CD4-positive, alpha-beta memory T cell (primary cell): Measurements from ENCODE around the gene STAG1. TPM values are rescaled to one million over a fixed set of nuclear protein-coding genes. Genes with fewer than 3 reads are reported as not detected.
"Not testable (repeated sequence)": the region's sequence is repeated elsewhere in the genome, so short reads cannot be mapped to it uniquely, and the experiment has no call there.

Experiments
- CTCF ChIA-PET: fragments of 350-600 bp; sonication (Branson Sonifier 250); formaldehyde crosslinking; loops from one replicate; lab custom pipeline; 2021; ENCODE audit warnings: inconsistent platforms; ENCODE audit not compliant: partially characterized antibody; lab: Charles Lee
- POLR2A ChIA-PET: fragments of 350-600 bp; sonication (Branson Sonifier 250); formaldehyde crosslinking; loops from one replicate; lab custom pipeline; 2021; ENCODE audit not compliant: partially characterized antibody; lab: Charles Lee
- DNase-seq, 5 donors: peaks; one replicate each; pipeline versions ENCODE4 v3.0.0 to v3.0.0-alpha.2; 2020 to 2022; ENCODE audit warnings: mixed read lengths in 1 of 5
- H3K27ac ChIP-seq: one replicate; pipeline ENCODE4 v1.7.0; 2013; ENCODE audit warnings: low read depth, low read length
- H3K27me3 ChIP-seq: 2 replicates; pipeline ENCODE4 v1.7.0; 2013; ENCODE audit warnings: mild to moderate bottlenecking, low read length, moderate library complexity; ENCODE audit not compliant: insufficient read depth
- H3K36me3 ChIP-seq: 2 replicates; pipeline ENCODE4 v1.7.0; 2013; ENCODE audit warnings: mild to moderate bottlenecking, low read length, moderate library complexity; ENCODE audit not compliant: insufficient read depth
- H3K4me1 ChIP-seq: 2 replicates; pipeline ENCODE4 v1.7.0; 2013; ENCODE audit warnings: mild to moderate bottlenecking, low read length, moderate library complexity; ENCODE audit not compliant: insufficient read depth
- H3K4me3 ChIP-seq, 2 donors: one replicate each; pipeline ENCODE4 v1.7.0; 2013; ENCODE audit warnings: low read length in 2 of 2, mild to moderate bottlenecking in 1 of 2
- H3K9me3 ChIP-seq, 2 donors: one replicate each; pipeline ENCODE4 v1.7.0; 2013; ENCODE audit warnings: low read length in 2 of 2, control low read depth in 1 of 2; ENCODE audit not compliant: control insufficient read depth in 1 of 2
- H3K27ac Mint-ChIP-seq, 7 donors: one replicate each; pipeline ENCODE4 v1.8.0; 2020 to 2021; ENCODE audit warnings: mixed read lengths in 7 of 7, mild to moderate bottlenecking in 6 of 7, inconsistent platforms in 3 of 7, moderate library complexity in 3 of 7
- H3K27me3 Mint-ChIP-seq, 2 donors: one replicate each; pipeline ENCODE4 v1.8.0; 2020 to 2021; ENCODE audit warnings: mixed read lengths in 2 of 2
- H3K36me3 Mint-ChIP-seq, 2 donors: one replicate each; pipeline ENCODE4 v1.8.0; 2020 to 2021; ENCODE audit warnings: mixed read lengths in 2 of 2, inconsistent platforms in 1 of 2, mild to moderate bottlenecking in 1 of 2
- H3K4me1 Mint-ChIP-seq, 4 donors: one replicate each; pipeline ENCODE4 v1.8.0; 2020 to 2021; ENCODE audit warnings: mixed read lengths in 4 of 4, mild to moderate bottlenecking in 1 of 4
- H3K4me3 Mint-ChIP-seq, 8 donors: one replicate each; pipeline ENCODE4 v1.8.0; 2020 to 2021; ENCODE audit warnings: mixed read lengths in 8 of 8, mild to moderate bottlenecking in 7 of 8, moderate library complexity in 6 of 8, inconsistent platforms in 3 of 8
- H3K9me3 Mint-ChIP-seq, 8 donors: one replicate each; pipeline ENCODE4 v1.8.0; 2020 to 2021; ENCODE audit warnings: mixed read lengths in 8 of 8, mild to moderate bottlenecking in 5 of 8, inconsistent platforms in 3 of 8, moderate library complexity in 1 of 8
- intact Hi-C: fragments of 100-400 bp; cut with micrococcal nuclease; formaldehyde crosslinking; loops from one replicate; pipeline ENCODE4 v1.15.1; 2023
- polyA plus RNA-seq, 2 donors: library from polyadenylated mRNA; unstranded; fragments of 300-500 nt; fragmentation: Illumina TruSeq; gene quantifications; one replicate each; pipeline ENCODE4 v1.2.3, GENCODE V29; 2021
- total RNA-seq, 2 experiments: library from RNA; stranded (reverse); gene quantifications; one replicate each; pipeline ENCODE4 v1.2.3, GENCODE V29; 2021

The STAG1 gene
- total and polyA plus RNA-seq, 4 experiments from 2014 or later, result 17.6 to 56.1 (median 37.1) TPM

DNA sequence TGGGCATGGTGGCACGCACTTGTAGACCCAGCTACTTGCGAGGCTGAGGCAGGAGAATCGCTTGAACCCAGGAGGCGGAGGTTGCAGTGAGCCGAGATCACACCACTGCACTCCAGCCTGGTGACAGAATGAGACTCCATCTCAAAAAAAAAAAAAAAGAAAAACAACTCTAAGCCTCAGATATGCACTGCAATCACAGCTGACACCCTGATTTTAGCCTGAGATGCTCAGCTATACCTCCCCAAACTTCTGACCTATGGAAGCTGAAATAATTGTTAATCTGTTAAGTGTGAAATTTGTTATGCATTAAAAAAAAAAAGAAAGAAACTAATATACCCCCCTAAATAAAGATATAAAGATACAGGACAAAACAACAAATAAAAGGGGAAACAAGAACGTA is 2.6 kb downstream of the STAG1 start:
- not testable (repeated sequence) for H3K4me3 ChIP-seq, H3K9me3 Mint-ChIP-seq, H3K27me3 ChIP-seq, H3K9me3 ChIP-seq, H3K27ac ChIP-seq, DNase-seq, H3K27me3 Mint-ChIP-seq, H3K36me3 ChIP-seq
- peak overlapping the region in 7 of 8 donors; percentile 84 to 97 (median 93) for H3K4me3 Mint-ChIP-seq
- peaks cover 59% of the 10 kb centered on the region for H3K4me1 ChIP-seq
- peaks cover 40 to 76% (median 53%) of the 10 kb centered on the region in 4 donors for H3K4me1 Mint-ChIP-seq
- POLR2A ChIA-PET, result interaction anchor here (0.6 to 1.3 kb wide), 2 partner anchors 54 to 357 kb away, joined by 4 to 5 read pairs; no protein-coding TSS in a partner anchor
- H3K27ac Mint-ChIP-seq, result peak overlapping the region; percentile 84 to 97 (median 93)
- CTCF ChIA-PET, result interaction anchor here (1.1 to 2.5 kb wide), 6 partner anchors 15 to 672 kb away, joined by 3 to 10 read pairs (median 5); partner anchors contain the start of gene MSL2
- H3K36me3 Mint-ChIP-seq, result peaks cover 9 to 19% of the 10 kb centered on the region in 2 donors
- intact Hi-C loops, result loop anchor here (2.0 to 10.0 kb wide), 3 partner anchors 15 to 1845 kb away; partner anchors contain the start of gene CEP70

DNA sequence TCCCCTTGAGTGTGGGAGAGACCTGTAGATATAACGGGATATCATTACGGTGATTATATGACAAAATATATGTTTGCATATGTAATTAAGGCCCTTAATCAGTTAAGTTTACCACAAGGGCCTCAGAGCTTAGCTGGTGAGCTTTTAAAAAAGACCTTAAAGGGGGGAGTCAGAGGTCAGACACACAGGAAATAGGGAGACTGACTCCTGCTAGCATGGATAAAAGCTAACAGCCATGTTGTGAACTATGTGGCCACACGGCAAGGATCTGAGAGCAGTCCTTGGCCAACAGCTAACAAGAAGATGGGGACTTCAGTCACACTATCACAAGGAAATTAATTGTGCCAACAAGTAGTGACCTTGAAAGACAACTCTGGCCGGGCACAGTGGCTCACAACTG is 3.1 kb downstream of the STAG1 start:
- H3K27me3 Mint-ChIP-seq, result no peaks in the 10 kb centered on the region
- H3K36me3 ChIP-seq, result no peaks in the 10 kb centered on the region
- no peak overlapping the region for H3K27ac ChIP-seq
- peaks cover 0 to 3% (median 0%) of the 10 kb centered on the region in 8 donors for H3K9me3 Mint-ChIP-seq
- peak overlapping the region in 7 of 8 donors; percentile 8 to 97 (median 84) for H3K4me3 Mint-ChIP-seq
- ChIA-PET POLR2A (interaction anchor here (1.3 kb wide), 1 partner anchor 54 kb away, joined by 5 read pairs; no protein-coding TSS in a partner anchor), CTCF (interaction anchor here (1.1 to 2.5 kb wide), 8 partner anchors 15 to 672 kb away, joined by 3 to 10 read pairs (median 5); partner anchors contain the start of gene MSL2)
- no peaks in the 10 kb centered on the region for H3K27me3 ChIP-seq
- H3K4me1 Mint-ChIP-seq, result peaks cover 37 to 70% (median 49%) of the 10 kb centered on the region in 4 donors
- peaks cover 55% of the 10 kb centered on the region for H3K4me1 ChIP-seq
- H3K4me3 ChIP-seq, result no peak overlapping the region
- no peaks in the 10 kb centered on the region for H3K9me3 ChIP-seq
- intact Hi-C loops, result no loop called here
- H3K27ac Mint-ChIP-seq, result peak overlapping the region; percentile 35 to 97 (median 58)
- no peak for DNase-seq
- H3K36me3 Mint-ChIP-seq, result peaks cover 13 to 23% of the 10 kb centered on the region in 2 donors

GRCh38 chr3:136745916-136746315 is 6.3 kb downstream of the STAG1 start:
- Mint-ChIP-seq H3K9me3 (peaks cover 0 to 13% (median 4%) of the 10 kb centered on the region in 8 donors), H3K36me3 (peaks cover 23 to 25% of the 10 kb centered on the region in 2 donors), H3K4me1 (peaks cover 34 to 58% (median 48%) of the 10 kb centered on the region in 4 donors), H3K27ac (peak overlapping the region in 2 of 7 donors; percentile 6 to 35), H3K4me3 (peak overlapping the region in 1 of 8 donors; percentile 19), H3K27me3 (no peaks in the 10 kb centered on the region)
- Histone ChIP-seq H3K4me1 (peaks cover 41% of the 10 kb centered on the region), H3K27me3 (no peaks in the 10 kb centered on the region), H3K4me3 (no peak overlapping the region), H3K36me3 (no peaks in the 10 kb centered on the region), H3K9me3 (no peaks in the 10 kb centered on the region), H3K27ac (no peak overlapping the region)
- POLR2A ChIA-PET, result interaction anchor here (0.6 kb wide), 1 partner anchor 87 kb away, joined by 3 read pairs; no protein-coding TSS in a partner anchor
- no peak for DNase-seq
- CTCF ChIA-PET, result interaction anchor here (0.9 to 1.4 kb wide), 4 partner anchors 11 to 670 kb away, joined by 3 to 7 read pairs (median 3); no protein-coding TSS in a partner anchor
- intact Hi-C loops, result no loop called here

DNA sequence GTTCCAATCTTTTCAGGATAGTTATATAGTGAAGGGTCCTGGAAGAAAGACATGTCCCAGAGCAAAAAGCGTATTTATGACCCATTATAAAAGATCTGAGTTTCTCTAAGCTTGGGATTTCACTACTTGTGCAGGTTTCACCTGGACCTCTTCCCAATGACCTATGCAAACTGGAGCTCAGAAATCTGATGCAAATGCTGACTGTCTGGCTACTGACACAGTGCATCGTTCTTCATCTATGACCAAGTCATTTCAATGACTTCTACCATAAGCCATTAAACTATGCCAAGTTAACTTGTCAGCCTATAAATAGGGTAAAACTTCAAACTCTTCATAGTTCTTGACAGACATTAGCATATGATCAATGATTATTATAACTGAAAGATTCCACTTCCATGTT is 11.1 kb downstream of the STAG1 start:
- Histone ChIP-seq H3K9me3 (no peaks in the 10 kb centered on the region), H3K27ac (no peak overlapping the region), H3K4me3 (no peak overlapping the region), H3K36me3 (no peaks in the 10 kb centered on the region), H3K4me1 (peaks cover 9% of the 10 kb centered on the region), H3K27me3 (no peaks in the 10 kb centered on the region)
- H3K27ac Mint-ChIP-seq, result no peak overlapping the region
- CTCF ChIA-PET, result interaction anchor here (1.7 to 3.8 kb wide), 3 partner anchors 11 to 273 kb away, joined by 4 to 26 read pairs (median 6); partner anchors contain the start of gene STAG1
- H3K9me3 Mint-ChIP-seq, result peaks cover 0 to 13% (median 4%) of the 10 kb centered on the region in 8 donors
- H3K27me3 Mint-ChIP-seq, result no peaks in the 10 kb centered on the region
- POLR2A ChIA-PET, result no interaction called here
- no peak for DNase-seq
- peaks cover 28 to 37% of the 10 kb centered on the region in 2 donors for H3K36me3 Mint-ChIP-seq
- intact Hi-C loops, result no loop called here
- peaks cover 30 to 47% (median 39%) of the 10 kb centered on the region in 4 donors for H3K4me1 Mint-ChIP-seq
- no peak overlapping the region for H3K4me3 Mint-ChIP-seq

GRCh38 chr3:136740351-136740958 is 11.7 kb downstream of the STAG1 start:
- Histone ChIP-seq H3K27ac (no peak overlapping the region), H3K4me1 (peaks cover 8% of the 10 kb centered on the region), H3K36me3 (no peaks in the 10 kb centered on the region), H3K9me3 (no peaks in the 10 kb centered on the region), H3K27me3 (no peaks in the 10 kb centered on the region), H3K4me3 (no peak overlapping the region)
- intact Hi-C loops, result no loop called here
- peaks cover 26 to 34% of the 10 kb centered on the region in 2 donors for H3K36me3 Mint-ChIP-seq
- POLR2A ChIA-PET, result no interaction called here
- H3K4me1 Mint-ChIP-seq, result peaks cover 27 to 44% (median 36%) of the 10 kb centered on the region in 4 donors
- no peak overlapping the region for H3K27ac Mint-ChIP-seq
- no peak for DNase-seq
- H3K27me3 Mint-ChIP-seq, result no peaks in the 10 kb centered on the region
- H3K9me3 Mint-ChIP-seq, result peaks cover 0 to 13% (median 4%) of the 10 kb centered on the region in 8 donors
- CTCF ChIA-PET, result interaction anchor here (1.0 to 3.8 kb wide), 4 partner anchors 12 to 348 kb away, joined by 3 to 26 read pairs (median 5); partner anchors contain the start of gene STAG1
- no peak overlapping the region for H3K4me3 Mint-ChIP-seq

DNA sequence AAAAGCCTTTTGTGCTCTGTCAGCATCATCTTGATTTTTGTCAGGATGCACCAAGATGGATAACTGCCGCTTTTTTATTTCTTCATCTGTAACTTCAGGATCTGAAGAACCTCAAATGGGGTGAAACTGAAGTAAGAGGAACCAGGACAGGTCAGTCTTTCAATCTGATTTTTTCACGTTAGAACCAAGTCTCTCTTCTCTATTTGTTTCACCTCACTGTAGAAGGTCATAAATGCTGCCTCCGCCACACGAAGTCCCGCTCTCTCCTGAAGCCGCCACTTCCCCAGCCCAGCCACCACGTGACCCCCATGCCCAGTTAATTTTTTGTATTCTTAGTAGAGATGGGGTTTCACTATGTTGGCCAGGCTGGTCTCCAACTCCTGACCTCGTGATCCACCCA is 15.2 kb downstream of the STAG1 start:
- H3K27me3 Mint-ChIP-seq, DNase-seq, H3K27ac ChIP-seq, H3K27me3 ChIP-seq, H3K4me3 Mint-ChIP-seq, H3K36me3 ChIP-seq, H3K4me3 ChIP-seq, intact Hi-C loops, H3K27ac Mint-ChIP-seq, POLR2A ChIA-PET, H3K9me3 ChIP-seq, H3K9me3 Mint-ChIP-seq: not testable (repeated sequence)
- peaks cover 37 to 62% (median 51%) of the 10 kb centered on the region in 4 donors for H3K4me1 Mint-ChIP-seq
- CTCF ChIA-PET, result interaction anchor here (0.9 to 3.5 kb wide), 4 partner anchors 15 to 345 kb away, joined by 3 to 20 read pairs (median 8); partner anchors contain the start of gene STAG1
- peaks cover 10 to 24% of the 10 kb centered on the region in 2 donors for H3K36me3 Mint-ChIP-seq
- H3K4me1 ChIP-seq, result peaks cover 37% of the 10 kb centered on the region

DNA sequence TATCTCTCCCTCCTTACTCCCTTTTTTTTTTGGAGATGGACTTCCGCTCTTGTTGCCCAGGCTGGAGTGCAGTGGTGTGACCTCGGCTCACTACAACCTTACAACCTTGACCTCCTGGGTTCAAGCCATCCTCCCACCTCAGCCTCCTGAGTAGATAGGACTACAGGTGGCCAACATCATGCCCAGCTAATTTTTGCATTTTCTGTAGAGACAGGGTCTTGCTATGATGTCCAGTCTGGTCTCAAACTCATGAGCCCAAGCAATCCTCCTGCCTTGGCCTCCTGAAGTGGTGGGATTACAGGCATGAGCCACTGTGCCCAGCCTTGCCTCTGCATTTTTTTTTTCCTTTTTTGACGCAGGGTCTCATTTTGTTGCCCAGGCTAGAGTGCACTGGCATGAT is 17.1 kb downstream of the STAG1 start:
- Histone ChIP-seq H3K27me3 (no peaks in the 10 kb centered on the region), H3K36me3 (no peaks in the 10 kb centered on the region), H3K4me1 (peaks cover 55% of the 10 kb centered on the region), H3K27ac (no peak overlapping the region), H3K4me3 (no peak overlapping the region), H3K9me3 (no peaks in the 10 kb centered on the region)
- Mint-ChIP-seq H3K27ac (peak overlapping the region in 4 of 7 donors; percentile 13 to 74 (median 30)), H3K4me3 (peak overlapping the region in 4 of 8 donors; percentile 1 to 53 (median 32)), H3K36me3 (peaks cover 7 to 14% of the 10 kb centered on the region in 2 donors), H3K9me3 (no peaks in the 10 kb centered on the region), H3K4me1 (peaks cover 42 to 63% (median 53%) of the 10 kb centered on the region in 4 donors), H3K27me3 (no peaks in the 10 kb centered on the region)
- no peak for DNase-seq
- CTCF ChIA-PET, result interaction anchor here (2.4 to 3.5 kb wide), 3 partner anchors 11 to 17 kb away, joined by 7 to 20 read pairs (median 10); partner anchors contain the start of gene STAG1
- intact Hi-C loops, result loop anchor here (2.0 kb wide), 1 partner anchor 16 kb away; no protein-coding TSS in a partner anchor
- POLR2A ChIA-PET, result interaction anchor here (0.9 kb wide), 1 partner anchor 17 kb away, joined by 4 read pairs; the partner anchor contains the start of gene STAG1
